Stomach smooth muscle (tissue), 2 donors: ENCODE data around the gene OR10W1.

Experiments used
- H3K27ac ChIP-seq: one replicate; pipeline ENCODE4 v1.7.0; 2013; ENCODE audit warnings: mild to moderate bottlenecking, low read length, inconsistent platforms
- H3K27me3 ChIP-seq, 2 donors: one replicate each; pipeline ENCODE4 v1.7.0; 2013; ENCODE audit warnings: low read length in 2 of 2; ENCODE audit not compliant: insufficient read depth in 2 of 2, control insufficient read depth in 1 of 2
- H3K36me3 ChIP-seq, 2 donors: one replicate each; pipeline ENCODE4 v1.7.0; 2013; ENCODE audit warnings: low read length in 2 of 2; ENCODE audit not compliant: control insufficient read depth in 2 of 2, insufficient read depth in 2 of 2
- H3K4me1 ChIP-seq: one replicate; pipeline ENCODE4 v1.7.0; 2013; ENCODE audit warnings: low read length; ENCODE audit not compliant: control insufficient read depth, insufficient read depth
- H3K4me3 ChIP-seq, 2 donors: one replicate each; pipeline ENCODE4 v1.7.0; 2013; ENCODE audit warnings: low read length in 2 of 2
- H3K9ac ChIP-seq, 2 donors: one replicate each; pipeline ENCODE4 v1.7.0; 2013; ENCODE audit warnings: low read length in 2 of 2, mild to moderate bottlenecking in 1 of 2
- H3K9me3 ChIP-seq, 2 donors: one replicate each; pipeline ENCODE4 v1.7.0; 2013; ENCODE audit warnings: low read length in 2 of 2; ENCODE audit not compliant: control insufficient read depth in 2 of 2
- donor health status: healthy.
- donor health status: Pancreatic carcinoma.

OR10W1 gene

GRCh38 chr11:58268142-58268541 is at the start of gene OR10W1:
Gene OR10W1, minus strand, starts transcription at chr11:58268260. Its CDS starts 402 bp downstream, at chr11:58267858.
- Histone ChIP-seq H3K36me3 (no peaks in the 10 kb centered on the region), H3K9me3 (peaks cover 0 to 2% of the 10 kb centered on the region in 2 donors), H3K4me3 (no peak within 1 kb of the TSS), H3K4me1 (no peaks in the 10 kb centered on the region), H3K9ac (no peak within 1 kb of the TSS), H3K27ac (no peak within 1 kb of the TSS), H3K27me3 (no peaks in the 10 kb centered on the region)

- H3K9ac ChIP-seq: no peak overlapping the region
- H3K9me3 ChIP-seq: peaks cover 2% of the 10 kb centered on the region in 2 donors
- no peak overlapping the region for H3K27ac ChIP-seq
- H3K4me1 ChIP-seq: no peaks in the 10 kb centered on the region
- no peak overlapping the region for H3K4me3 ChIP-seq
- H3K27me3 ChIP-seq: no peaks in the 10 kb centered on the region
- no peaks in the 10 kb centered on the region for H3K36me3 ChIP-seq
Observed at GRCh38 chr11:58316142-58316541, 48.1 kb upstream of the OR10W1 start.

- H3K4me3 ChIP-seq: no peak overlapping the region
- H3K9ac ChIP-seq: no peak overlapping the region
- no peaks in the 10 kb centered on the region for H3K36me3 ChIP-seq
- H3K9me3 ChIP-seq: no peaks in the 10 kb centered on the region
- H3K27ac ChIP-seq: no peak overlapping the region
- H3K27me3 ChIP-seq: no peaks in the 10 kb centered on the region
- no peaks in the 10 kb centered on the region for H3K4me1 ChIP-seq
Observed at GRCh38 chr11:58301576-58301975, 33.5 kb upstream of the OR10W1 start.

GRCh38 chr11:58292017-58292416 is 24.0 kb upstream of the OR10W1 start:
- Histone ChIP-seq H3K9me3 (no peaks in the 10 kb centered on the region), H3K36me3 (no peaks in the 10 kb centered on the region), H3K27me3 (no peaks in the 10 kb centered on the region), H3K4me3 (no peak overlapping the region), H3K27ac (no peak overlapping the region), H3K9ac (no peak overlapping the region), H3K4me1 (no peaks in the 10 kb centered on the region)

- Histone ChIP-seq H3K4me1 (no peaks in the 10 kb centered on the region), H3K27me3 (no peaks in the 10 kb centered on the region), H3K9me3 (no peaks in the 10 kb centered on the region), H3K4me3 (no peak overlapping the region), H3K9ac (no peak overlapping the region), H3K27ac (no peak overlapping the region), H3K36me3 (no peaks in the 10 kb centered on the region)
Observed at GRCh38 chr11:58289266-58289665, 21.2 kb upstream of the OR10W1 start.

- Histone ChIP-seq H3K4me1 (no peaks in the 10 kb centered on the region), H3K4me3 (no peak overlapping the region), H3K27me3 (no peaks in the 10 kb centered on the region), H3K9me3 (peaks cover 0 to 2% of the 10 kb centered on the region in 2 donors), H3K36me3 (no peaks in the 10 kb centered on the region), H3K27ac (no peak overlapping the region), H3K9ac (no peak overlapping the region)
Observed at GRCh38 chr11:58286249-58286648, 18.2 kb upstream of the OR10W1 start.

DNA sequence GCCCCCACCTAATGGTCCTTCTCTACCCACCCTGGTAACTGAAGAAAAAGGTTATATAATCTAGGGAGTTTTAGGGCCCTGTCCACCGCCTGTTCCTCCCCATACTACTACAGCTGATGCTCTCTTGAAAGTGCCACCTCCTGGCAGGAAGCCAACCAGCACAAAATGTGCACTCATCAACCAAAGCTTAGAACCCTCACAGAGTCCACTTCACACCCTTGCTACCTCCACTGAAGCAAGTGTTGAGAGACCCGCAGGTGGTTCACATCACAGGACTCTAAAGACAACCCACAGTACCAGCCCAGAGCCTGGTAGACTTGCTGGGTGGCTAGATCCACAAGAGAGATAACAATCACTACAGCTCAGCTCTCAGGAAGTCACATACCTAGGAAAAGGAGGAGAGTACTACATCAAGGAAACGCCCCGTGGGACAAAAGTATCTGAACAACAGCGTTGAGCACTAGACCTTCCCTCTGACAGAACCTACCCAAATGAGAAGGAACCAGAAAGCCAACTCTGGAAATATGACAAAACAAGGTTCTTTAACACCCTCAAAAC is 17.5 kb upstream of the OR10W1 start:
- no peaks in the 10 kb centered on the region for H3K4me1 ChIP-seq
- no peak overlapping the region for H3K9ac ChIP-seq
- no peak overlapping the region for H3K27ac ChIP-seq
- no peaks in the 10 kb centered on the region for H3K27me3 ChIP-seq
- no peaks in the 10 kb centered on the region for H3K36me3 ChIP-seq
- no peak overlapping the region for H3K4me3 ChIP-seq
- H3K9me3 ChIP-seq: peaks cover 0 to 2% of the 10 kb centered on the region in 2 donors

DNA sequence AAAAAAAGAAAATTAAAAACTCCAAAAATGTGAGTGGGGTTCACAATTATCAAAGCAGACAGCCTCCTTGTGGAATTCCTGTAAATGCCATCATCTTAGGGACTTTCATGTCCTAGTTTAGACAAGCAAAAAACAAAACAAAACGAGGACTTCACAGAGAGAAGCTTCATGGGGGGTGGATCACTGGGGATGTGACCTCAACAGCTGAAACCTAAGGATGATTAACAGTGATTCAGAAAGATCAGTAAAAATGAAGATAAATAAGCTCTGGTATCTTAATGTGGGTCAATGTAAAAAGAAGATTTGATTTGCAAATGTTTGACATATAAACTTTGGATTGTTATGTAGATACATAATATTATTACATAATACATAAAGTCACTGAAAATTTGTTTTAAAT is 8.1 kb upstream of the OR10W1 start:
- H3K27ac ChIP-seq: no peak overlapping the region
- no peaks in the 10 kb centered on the region for H3K27me3 ChIP-seq
- no peaks in the 10 kb centered on the region for H3K4me1 ChIP-seq
- no peak overlapping the region for H3K4me3 ChIP-seq
- H3K9ac ChIP-seq: no peak overlapping the region
- no peaks in the 10 kb centered on the region for H3K9me3 ChIP-seq
- H3K36me3 ChIP-seq: no peaks in the 10 kb centered on the region

DNA sequence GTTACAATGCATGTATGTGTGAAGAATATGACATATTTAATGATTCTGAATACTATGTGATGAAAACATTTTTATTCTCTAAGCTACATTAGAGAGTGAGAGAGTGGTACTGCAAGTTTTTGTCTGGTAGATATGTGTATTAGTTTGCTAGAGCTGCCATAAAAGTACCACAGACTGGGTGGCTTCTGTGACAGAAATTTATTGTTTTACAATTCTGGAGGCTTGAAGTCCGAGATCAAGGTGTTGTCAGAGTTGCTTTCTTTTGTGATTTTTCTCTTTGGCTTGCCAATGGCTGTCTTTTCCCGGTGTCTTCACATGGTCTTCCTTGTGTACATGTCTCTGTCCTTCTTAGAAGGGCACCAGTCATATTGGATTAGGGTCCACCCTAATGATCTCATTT is 6.9 kb upstream of the OR10W1 start:
- no peaks in the 10 kb centered on the region for H3K36me3 ChIP-seq
- H3K4me1 ChIP-seq: no peaks in the 10 kb centered on the region
- no peak overlapping the region for H3K4me3 ChIP-seq
- no peaks in the 10 kb centered on the region for H3K27me3 ChIP-seq
- no peak overlapping the region for H3K27ac ChIP-seq
- no peak overlapping the region for H3K9ac ChIP-seq
- no peaks in the 10 kb centered on the region for H3K9me3 ChIP-seq

GRCh38 chr11:58259983-58260382 is 8.1 kb downstream of the OR10W1 start:
- H3K9me3 ChIP-seq: peaks cover under 1 to 8% of the 10 kb centered on the region in 2 donors
- no peak overlapping the region for H3K9ac ChIP-seq
- H3K4me3 ChIP-seq: no peak overlapping the region
- H3K4me1 ChIP-seq: no peaks in the 10 kb centered on the region
- H3K27ac ChIP-seq: no peak overlapping the region
- H3K27me3 ChIP-seq: no peaks in the 10 kb centered on the region
- no peaks in the 10 kb centered on the region for H3K36me3 ChIP-seq

DNA sequence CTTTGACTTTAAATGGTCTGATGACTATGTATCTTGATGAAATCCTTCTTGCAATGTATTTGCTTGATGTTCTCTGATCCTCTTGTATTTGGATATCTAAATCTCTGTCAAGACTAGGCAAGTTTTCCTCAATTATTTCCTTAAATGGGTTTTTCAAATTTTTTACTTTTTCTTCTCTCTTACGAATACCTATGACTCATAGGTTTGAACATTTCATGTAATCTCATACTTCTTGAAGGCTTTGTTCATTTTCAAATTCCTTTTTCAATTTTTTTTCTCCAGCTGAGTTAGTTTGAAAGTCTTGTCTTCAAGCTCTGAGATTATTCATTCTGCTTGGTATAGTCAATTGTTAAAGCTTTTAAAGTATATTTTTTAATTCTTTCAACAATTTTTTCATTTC is 13.1 kb downstream of the OR10W1 start:
- no peak overlapping the region for H3K27ac ChIP-seq
- no peaks in the 10 kb centered on the region for H3K36me3 ChIP-seq
- no peaks in the 10 kb centered on the region for H3K4me1 ChIP-seq
- H3K9ac ChIP-seq: no peak overlapping the region
- H3K9me3 ChIP-seq: peaks cover 0 to 8% of the 10 kb centered on the region in 2 donors
- H3K27me3 ChIP-seq: no peaks in the 10 kb centered on the region
- no peak overlapping the region for H3K4me3 ChIP-seq
